Hepatocyte (in vitro differentiated cells): ENCODE data around the gene AOAH.
"Not testable (repeated sequence)": the region's sequence is repeated elsewhere in the genome, so short reads cannot be mapped to it uniquely, and the experiment has no call there.

ENCODE experiments used
- CTCF ChIP-seq: fragments of 200-600 bp; sonication (generic); IDR thresholded peaks from 2 replicates; pipeline ENCODE4 v1.5.1; 2016; ENCODE audit warnings: antibody characterized with exemption, mild to moderate bottlenecking; ENCODE audit not compliant: poor library complexity
- EZH2 ChIP-seq: fragments of 200-600 bp; sonication (generic); IDR thresholded peaks from 2 replicates; pipeline ENCODE4 v1.6.1; 2016; ENCODE audit warnings: antibody characterized with exemption, mild to moderate bottlenecking, borderline replicate concordance
- EZH2phosphoT487 ChIP-seq: fragments of 200-600 bp; sonication (generic); IDR thresholded peaks from one replicate; pipeline ENCODE4 v1.6.1; 2018; ENCODE audit warnings: antibody characterized with exemption, mild to moderate bottlenecking, low read depth, moderate library complexity; ENCODE audit not compliant: unreplicated experiment, severe bottlenecking

- TF ChIP-seq CTCF, EZH2phosphoT487, EZH2: not testable (repeated sequence)
Measured at GRCh38 chr7:36497176-36497575, 227.1 kb downstream of the AOAH start.
